Measurements from ENCODE around the gene USH2A.

DNA sequence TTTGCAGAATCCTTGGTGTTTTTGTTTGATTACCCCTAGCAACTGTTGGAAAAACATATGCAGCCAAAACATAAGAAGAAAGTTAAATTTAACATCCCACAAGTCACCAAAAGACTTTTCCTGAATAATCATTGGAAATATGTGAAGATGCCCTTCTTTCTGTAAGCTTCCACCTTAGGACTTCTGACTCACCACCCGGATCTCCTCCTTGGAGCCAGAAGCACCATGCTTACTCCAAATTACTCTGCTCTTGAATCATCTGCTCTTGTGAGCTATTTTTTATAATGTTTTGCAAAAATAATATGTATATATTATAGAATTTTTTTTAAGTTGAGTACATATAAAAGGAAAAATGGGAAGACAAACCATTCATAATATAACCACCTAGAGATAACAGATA, 464.4 kb downstream of the USH2A start:
- no peak for TF ChIP-seq FOXA1 (IDR thresholded peaks at IDR 0.05)
- TF ChIP-seq SUZ12 (IDR thresholded peaks at IDR 0.05), result no peak
- TF ChIP-seq ELF4 (IDR thresholded peaks at IDR 0.05), result no peak
- no peak for TF ChIP-seq BHLHE40 (IDR thresholded peaks at IDR 0.05; ENCODE audit: borderline replicate concordance)
- no peak for TF ChIP-seq ARNT (IDR thresholded peaks at IDR 0.05)
- TF ChIP-seq FOXK2 (IDR thresholded peaks at IDR 0.05), result no peak
- TF ChIP-seq, protein P1, sequence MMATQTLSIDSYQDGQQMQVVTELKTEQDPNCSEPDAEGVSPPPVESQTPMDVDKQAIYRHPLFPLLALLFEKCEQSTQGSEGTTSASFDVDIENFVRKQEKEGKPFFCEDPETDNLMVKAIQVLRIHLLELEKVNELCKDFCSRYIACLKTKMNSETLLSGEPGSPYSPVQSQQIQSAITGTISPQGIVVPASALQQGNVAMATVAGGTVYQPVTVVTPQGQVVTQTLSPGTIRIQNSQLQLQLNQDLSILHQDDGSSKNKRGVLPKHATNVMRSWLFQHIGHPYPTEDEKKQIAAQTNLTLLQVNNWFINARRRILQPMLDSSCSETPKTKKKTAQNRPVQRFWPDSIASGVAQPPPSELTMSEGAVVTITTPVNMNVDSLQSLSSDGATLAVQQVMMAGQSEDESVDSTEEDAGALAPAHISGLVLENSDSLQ (IDR thresholded peaks at IDR 0.05), result no peak
- no peak for TF ChIP-seq SP1 (IDR thresholded peaks at IDR 0.05)
- no peak for TF ChIP-seq TARDBP (IDR thresholded peaks at IDR 0.05)

Data from HEK293T (cell line).